A673 (cell line): ENCODE data around the gene FAM185A. TPM values are rescaled to one million over a fixed set of nuclear protein-coding genes. Genes with fewer than 3 reads are reported as not detected.

Source experiments
- BruUV-seq: library from RNA; stranded (reverse); fragments of 400-500 nt; replicated peaks from 2 replicates; lab custom pipeline; 2021; lab: Mats Ljungman, UMichigan
- CTCF ChIA-PET: fragments of 300-600 bp; sonication (Branson Sonifier 250); formaldehyde crosslinking; loops from one replicate; lab custom pipeline; 2022; ENCODE audit warnings: antibody characterized with exemption; lab: Charles Lee
- POLR2A ChIA-PET: fragments of 300-600 bp; sonication (Branson Sonifier 250); formaldehyde crosslinking; loops from one replicate; lab custom pipeline; 2022; ENCODE audit warnings: antibody characterized with exemption; ENCODE audit not compliant: low non-redundant PET; lab: Charles Lee
- DNase-seq: peaks from one replicate; pipeline ENCODE4 v3.0.0-alpha.2; 2015; ENCODE audit warnings: low spot score
- H3K27ac ChIP-seq: fragments of 200-600 bp; sonication (generic); 2 replicates; pipeline ENCODE4 v1.5.1; 2016; ENCODE audit warnings: mixed run types, low read depth, mild to moderate bottlenecking, mixed read lengths, antibody characterized with exemption, low read length; ENCODE audit not compliant: poor library complexity, severe bottlenecking
- H3K27me3 ChIP-seq: fragments of 200-600 bp; sonication (generic); replicated peaks from 2 replicates; pipeline ENCODE4 v1.6.1; 2017; ENCODE audit warnings: mixed run types, low read depth, mild to moderate bottlenecking, mixed read lengths, antibody characterized with exemption, low read length; ENCODE audit not compliant: insufficient read depth, poor library complexity
- H3K36me3 ChIP-seq: fragments of 200-600 bp; sonication (generic); 2 replicates; pipeline ENCODE4 v1.6.1; 2016; ENCODE audit warnings: mixed run types, mild to moderate bottlenecking, mixed read lengths, antibody characterized with exemption, low read length; ENCODE audit not compliant: insufficient read depth, poor library complexity, severe bottlenecking
- H3K4me1 ChIP-seq: fragments of 200-600 bp; sonication (generic); 2 replicates; pipeline ENCODE4 v1.6.1; 2017; ENCODE audit warnings: mixed run types, mild to moderate bottlenecking, mixed read lengths, antibody characterized with exemption, low read length; ENCODE audit not compliant: insufficient read depth, poor library complexity, severe bottlenecking
- H3K4me3 ChIP-seq: fragments of 200-600 bp; sonication (generic); 2 replicates; pipeline ENCODE4 v1.5.1; 2016; ENCODE audit warnings: low read depth, mixed run types, mild to moderate bottlenecking, mixed read lengths, low read length; ENCODE audit not compliant: poor library complexity, severe bottlenecking
- H3K9me3 ChIP-seq: fragments of 200-600 bp; sonication (generic); 2 replicates; pipeline ENCODE4 v1.6.1; 2016; ENCODE audit warnings: mixed run types, low read depth, mild to moderate bottlenecking, mixed read lengths, antibody characterized with exemption, low read length; ENCODE audit not compliant: poor library complexity, severe bottlenecking
- EZH2 ChIP-seq: fragments of 200-600 bp; sonication (generic); IDR thresholded peaks from 2 replicates; pipeline ENCODE4 v1.6.1; 2017; ENCODE audit warnings: borderline replicate concordance, low read depth, mild to moderate bottlenecking, mixed read lengths, antibody characterized with exemption, low read length; ENCODE audit not compliant: poor library complexity, severe bottlenecking
- intact Hi-C: fragments of 100-400 bp; cut with micrococcal nuclease; formaldehyde crosslinking; loops from one replicate; pipeline ENCODE4 v1.10.0; 2022; ENCODE audit not compliant: unreplicated experiment
- total RNA-seq: library from RNA; stranded (reverse); gene quantifications from 2 replicates; pipeline ENCODE4 v1.2.3, GENCODE V29; 2021
- TF ChIP-seq, protein P1 (sequence below): fragments of 300-800, 200-600 bp; sonication (generic); conservative IDR thresholded peaks from 2 replicates; pipeline ENCODE4 v1.5.1; 2017; ENCODE audit warnings: low read depth, mild to moderate bottlenecking, antibody characterized with exemption, low read length, moderate library complexity, mixed read lengths

FAM185A gene
- total RNA-seq, 1 experiment from 2014 or later: 4.6 TPM

- TF ChIP-seq EZH2: no peak
- TF ChIP-seq, protein P1, sequence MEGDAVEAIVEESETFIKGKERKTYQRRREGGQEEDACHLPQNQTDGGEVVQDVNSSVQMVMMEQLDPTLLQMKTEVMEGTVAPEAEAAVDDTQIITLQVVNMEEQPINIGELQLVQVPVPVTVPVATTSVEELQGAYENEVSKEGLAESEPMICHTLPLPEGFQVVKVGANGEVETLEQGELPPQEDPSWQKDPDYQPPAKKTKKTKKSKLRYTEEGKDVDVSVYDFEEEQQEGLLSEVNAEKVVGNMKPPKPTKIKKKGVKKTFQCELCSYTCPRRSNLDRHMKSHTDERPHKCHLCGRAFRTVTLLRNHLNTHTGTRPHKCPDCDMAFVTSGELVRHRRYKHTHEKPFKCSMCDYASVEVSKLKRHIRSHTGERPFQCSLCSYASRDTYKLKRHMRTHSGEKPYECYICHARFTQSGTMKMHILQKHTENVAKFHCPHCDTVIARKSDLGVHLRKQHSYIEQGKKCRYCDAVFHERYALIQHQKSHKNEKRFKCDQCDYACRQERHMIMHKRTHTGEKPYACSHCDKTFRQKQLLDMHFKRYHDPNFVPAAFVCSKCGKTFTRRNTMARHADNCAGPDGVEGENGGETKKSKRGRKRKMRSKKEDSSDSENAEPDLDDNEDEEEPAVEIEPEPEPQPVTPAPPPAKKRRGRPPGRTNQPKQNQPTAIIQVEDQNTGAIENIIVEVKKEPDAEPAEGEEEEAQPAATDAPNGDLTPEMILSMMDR: no peak
- ChIA-PET CTCF (no interaction called here), POLR2A (no interaction called here)
- no peak overlapping the region for H3K27ac ChIP-seq
- BruUV-seq: no TSS peak
- no peak overlapping the region for H3K4me3 ChIP-seq
- no peaks in the 10 kb centered on the region for H3K27me3 ChIP-seq
- DNase-seq: peak; percentile 37
- H3K9me3 ChIP-seq: no peaks in the 10 kb centered on the region
- H3K36me3 ChIP-seq: no peaks in the 10 kb centered on the region
- intact Hi-C loops: loop anchor here (5.0 kb wide), 1 partner anchor 37 kb away; no protein-coding TSS in a partner anchor
- peaks cover 21% of the 10 kb centered on the region for H3K4me1 ChIP-seq
Observed at GRCh38 chr7:102834999-102835398, 86.2 kb downstream of the FAM185A start.

DNA sequence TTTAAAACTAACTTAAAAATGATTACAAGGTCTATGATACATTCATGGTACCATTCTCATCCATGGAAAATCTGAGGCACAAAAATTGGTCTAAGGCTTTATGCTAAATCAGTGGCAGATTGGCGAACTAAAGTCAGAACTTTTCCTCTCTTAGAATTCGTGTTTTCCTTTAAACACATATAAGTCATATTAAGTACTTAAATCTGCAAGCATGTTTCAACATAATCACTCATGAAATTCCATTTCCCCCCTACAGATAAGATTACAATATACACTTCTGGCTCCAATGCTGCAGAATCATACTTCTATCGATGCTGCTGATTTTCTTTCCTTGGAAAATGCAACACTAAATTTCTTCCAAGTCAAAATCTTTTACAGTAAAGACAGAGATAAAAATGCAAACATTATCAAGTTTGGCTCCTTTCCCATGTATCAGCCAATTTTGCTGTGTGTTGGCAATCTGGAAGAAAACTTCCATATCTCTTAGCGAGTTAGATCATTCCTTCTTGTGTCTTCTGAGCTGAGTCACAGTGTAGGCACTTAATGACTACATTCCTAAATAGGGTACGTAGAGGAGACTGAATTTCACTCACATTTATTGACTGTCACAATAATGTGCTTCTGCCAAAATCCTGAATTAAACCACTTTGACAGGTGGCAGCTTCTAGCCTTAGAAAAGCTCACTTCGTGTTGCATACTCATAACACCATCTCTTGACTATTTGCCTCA is 87.6 kb downstream of the FAM185A start:
- Histone ChIP-seq H3K4me1 (peaks cover 21% of the 10 kb centered on the region), H3K36me3 (no peaks in the 10 kb centered on the region), H3K27me3 (no peaks in the 10 kb centered on the region), H3K9me3 (no peaks in the 10 kb centered on the region), H3K27ac (no peak overlapping the region), H3K4me3 (no peak overlapping the region)
- POLR2A ChIA-PET: no interaction called here
- peak; percentile 87 for DNase-seq
- intact Hi-C loops: loop anchor here (5.0 kb wide), 1 partner anchor 36 kb away; no protein-coding TSS in a partner anchor
- CTCF ChIA-PET: no interaction called here
- BruUV-seq: no TSS peak
- TF ChIP-seq EZH2: no peak
- TF ChIP-seq, protein P1: no peak

GRCh38 chr7:102836977-102837376 is 88.2 kb downstream of the FAM185A start:
- CTCF ChIA-PET: no interaction called here
- no peak for TF ChIP-seq EZH2
- TF ChIP-seq, protein P1: no peak
- H3K4me1 ChIP-seq: peaks cover 21% of the 10 kb centered on the region
- no peaks in the 10 kb centered on the region for H3K27me3 ChIP-seq
- no peaks in the 10 kb centered on the region for H3K36me3 ChIP-seq
- POLR2A ChIA-PET: no interaction called here
- no peaks in the 10 kb centered on the region for H3K9me3 ChIP-seq
- intact Hi-C loops: loop anchor here (5.0 kb wide), 1 partner anchor 35 kb away; no protein-coding TSS in a partner anchor
- no TSS peak for BruUV-seq
- H3K27ac ChIP-seq: no peak overlapping the region
- H3K4me3 ChIP-seq: no peak overlapping the region
- DNase-seq: no peak
